KMS-11 (cell line): ENCODE results near the gene GIMD1.

Experiments used
- H2AFZ ChIP-seq: fragments of 200-600 bp; sonication (generic); 2 replicates; pipeline ENCODE4 v1.6.1; 2016; ENCODE audit warnings: antibody characterized with exemption, mixed run types, low read depth
- H3K27ac ChIP-seq: fragments of 200-600 bp; sonication (generic); 2 replicates; pipeline ENCODE4 v1.6.1; 2016; ENCODE audit warnings: mild to moderate bottlenecking, mixed run types
- H3K27me3 ChIP-seq: fragments of 200-600 bp; sonication (generic); 2 replicates; pipeline ENCODE4 v1.6.1; 2017; ENCODE audit warnings: mild to moderate bottlenecking, low read depth, mixed run types, moderate library complexity; ENCODE audit not compliant: insufficient read depth
- H3K36me3 ChIP-seq: fragments of 200-600 bp; sonication (generic); 2 replicates; pipeline ENCODE4 v1.6.1; 2017; ENCODE audit warnings: mild to moderate bottlenecking, mixed run types; ENCODE audit not compliant: insufficient read depth
- H3K4me1 ChIP-seq: fragments of 200-600 bp; sonication (generic); 2 replicates; pipeline ENCODE4 v1.6.1; 2016; ENCODE audit warnings: mild to moderate bottlenecking, low read depth, mixed run types; ENCODE audit not compliant: poor library complexity, severe bottlenecking
- H3K4me2 ChIP-seq: fragments of 200-600 bp; sonication (generic); 2 replicates; pipeline ENCODE4 v1.7.0; 2016; ENCODE audit warnings: mild to moderate bottlenecking, mixed run types
- H3K4me3 ChIP-seq: fragments of 200-600 bp; sonication (generic); IDR thresholded peaks from 2 replicates; pipeline ENCODE4 v1.6.1; 2017; ENCODE audit warnings: low read depth, low read length, mixed read lengths; ENCODE audit not compliant: insufficient read depth
- H3K79me2 ChIP-seq: fragments of 200-600 bp; sonication (generic); 2 replicates; pipeline ENCODE4 v1.6.1; 2016; ENCODE audit warnings: low read depth, mixed run types; ENCODE audit not compliant: insufficient read depth
- H3K9ac ChIP-seq: fragments of 200-600 bp; sonication (generic); 2 replicates; pipeline ENCODE4 v1.6.1; 2016; ENCODE audit warnings: mild to moderate bottlenecking, mixed run types
- H4K20me1 ChIP-seq: fragments of 200-600 bp; sonication (generic); 2 replicates; pipeline ENCODE4 v1.6.1; 2016; ENCODE audit warnings: mild to moderate bottlenecking, mixed run types; ENCODE audit not compliant: insufficient read depth
- TF ChIP-seq, protein P1 (sequence below): fragments of 200-600 bp; sonication (generic); conservative IDR thresholded peaks from 2 replicates; pipeline ENCODE4 v1.6.1; 2017; ENCODE audit warnings: low read depth, mild to moderate bottlenecking, antibody characterized with exemption, low read length, moderate library complexity, mixed read lengths

GIMD1 gene

DNA sequence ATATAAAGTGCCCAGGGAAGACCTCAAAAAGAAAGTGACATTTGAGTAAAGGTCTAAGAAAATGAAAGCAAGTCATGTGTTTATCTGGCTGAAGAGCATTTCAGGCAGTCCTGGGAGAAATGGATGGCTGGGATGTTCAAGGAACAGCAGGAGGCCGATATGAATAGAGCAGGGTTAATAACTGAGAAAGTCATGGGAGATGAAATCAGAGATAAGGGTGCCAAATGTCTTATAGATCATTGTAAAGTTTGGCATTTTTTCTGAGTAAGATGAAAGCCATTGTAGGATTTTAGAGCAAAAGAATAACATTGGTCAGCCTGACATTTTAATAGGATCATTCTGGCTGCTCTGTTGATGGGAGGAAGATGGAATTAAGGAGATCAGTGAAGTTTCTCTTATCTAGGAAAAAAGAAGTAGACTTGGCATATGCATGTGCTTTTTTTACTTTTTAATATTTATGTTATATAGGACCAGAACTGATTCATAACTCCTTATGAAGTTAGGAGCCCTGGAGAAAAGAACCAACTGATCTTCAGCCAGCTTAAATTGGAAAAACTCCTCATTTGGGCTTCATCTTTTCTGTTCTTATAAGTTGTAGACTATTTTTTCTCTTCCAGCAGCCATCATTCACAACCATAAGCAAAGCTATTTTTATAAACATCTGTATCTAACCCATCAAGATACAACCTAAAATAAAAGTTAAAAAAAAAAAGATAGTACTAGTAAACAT lies 33.7 kb downstream of the GIMD1 start:
- H3K4me1 ChIP-seq: no peaks in the 10 kb centered on the region
- H2AFZ ChIP-seq: no peak overlapping the region
- H3K79me2 ChIP-seq: peaks cover 6% of the 10 kb centered on the region; the same call in 1 of the 2 replicates
- H3K27ac ChIP-seq: no peak overlapping the region
- no peak overlapping the region for H3K9ac ChIP-seq
- no peaks in the 10 kb centered on the region for H4K20me1 ChIP-seq
- no peaks in the 10 kb centered on the region for H3K27me3 ChIP-seq
- H3K4me3 ChIP-seq: no peak overlapping the region
- peaks cover 23% of the 10 kb centered on the region for H3K36me3 ChIP-seq
- TF ChIP-seq, protein P1, sequence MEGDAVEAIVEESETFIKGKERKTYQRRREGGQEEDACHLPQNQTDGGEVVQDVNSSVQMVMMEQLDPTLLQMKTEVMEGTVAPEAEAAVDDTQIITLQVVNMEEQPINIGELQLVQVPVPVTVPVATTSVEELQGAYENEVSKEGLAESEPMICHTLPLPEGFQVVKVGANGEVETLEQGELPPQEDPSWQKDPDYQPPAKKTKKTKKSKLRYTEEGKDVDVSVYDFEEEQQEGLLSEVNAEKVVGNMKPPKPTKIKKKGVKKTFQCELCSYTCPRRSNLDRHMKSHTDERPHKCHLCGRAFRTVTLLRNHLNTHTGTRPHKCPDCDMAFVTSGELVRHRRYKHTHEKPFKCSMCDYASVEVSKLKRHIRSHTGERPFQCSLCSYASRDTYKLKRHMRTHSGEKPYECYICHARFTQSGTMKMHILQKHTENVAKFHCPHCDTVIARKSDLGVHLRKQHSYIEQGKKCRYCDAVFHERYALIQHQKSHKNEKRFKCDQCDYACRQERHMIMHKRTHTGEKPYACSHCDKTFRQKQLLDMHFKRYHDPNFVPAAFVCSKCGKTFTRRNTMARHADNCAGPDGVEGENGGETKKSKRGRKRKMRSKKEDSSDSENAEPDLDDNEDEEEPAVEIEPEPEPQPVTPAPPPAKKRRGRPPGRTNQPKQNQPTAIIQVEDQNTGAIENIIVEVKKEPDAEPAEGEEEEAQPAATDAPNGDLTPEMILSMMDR: no peak
- H3K4me2 ChIP-seq: no peak overlapping the region

DNA sequence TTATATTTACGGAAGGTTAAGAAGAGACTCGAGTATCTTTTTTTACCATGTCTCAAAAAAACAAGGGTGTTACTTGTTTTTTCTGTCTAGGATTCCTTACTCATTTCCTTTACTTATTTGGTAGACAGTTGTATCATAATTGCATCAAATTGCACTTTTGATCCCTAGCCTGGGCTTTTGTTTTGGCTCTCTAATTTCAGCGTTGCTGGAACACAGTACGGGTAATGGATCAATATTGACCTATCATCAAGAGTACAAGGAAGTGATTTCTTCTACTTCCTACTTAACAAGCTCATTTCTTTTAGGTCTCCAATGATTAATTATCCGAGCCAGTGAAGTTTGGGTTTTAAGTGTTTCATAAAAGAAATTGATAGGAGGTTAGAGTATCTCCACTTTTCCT lies 35.4 kb downstream of the GIMD1 start:
- H2AFZ ChIP-seq: no peak overlapping the region
- no peak overlapping the region for H3K9ac ChIP-seq
- H3K79me2 ChIP-seq: peaks cover 4% of the 10 kb centered on the region; the same call in 1 of the 2 replicates
- H3K27ac ChIP-seq: no peak overlapping the region
- H3K4me2 ChIP-seq: no peak overlapping the region
- H3K4me3 ChIP-seq: no peak overlapping the region
- H3K4me1 ChIP-seq: no peaks in the 10 kb centered on the region
- no peaks in the 10 kb centered on the region for H3K27me3 ChIP-seq
- no peaks in the 10 kb centered on the region for H4K20me1 ChIP-seq
- peaks cover 24% of the 10 kb centered on the region; the same call in 1 of the 2 replicates for H3K36me3 ChIP-seq
- TF ChIP-seq, protein P1: no peak

DNA sequence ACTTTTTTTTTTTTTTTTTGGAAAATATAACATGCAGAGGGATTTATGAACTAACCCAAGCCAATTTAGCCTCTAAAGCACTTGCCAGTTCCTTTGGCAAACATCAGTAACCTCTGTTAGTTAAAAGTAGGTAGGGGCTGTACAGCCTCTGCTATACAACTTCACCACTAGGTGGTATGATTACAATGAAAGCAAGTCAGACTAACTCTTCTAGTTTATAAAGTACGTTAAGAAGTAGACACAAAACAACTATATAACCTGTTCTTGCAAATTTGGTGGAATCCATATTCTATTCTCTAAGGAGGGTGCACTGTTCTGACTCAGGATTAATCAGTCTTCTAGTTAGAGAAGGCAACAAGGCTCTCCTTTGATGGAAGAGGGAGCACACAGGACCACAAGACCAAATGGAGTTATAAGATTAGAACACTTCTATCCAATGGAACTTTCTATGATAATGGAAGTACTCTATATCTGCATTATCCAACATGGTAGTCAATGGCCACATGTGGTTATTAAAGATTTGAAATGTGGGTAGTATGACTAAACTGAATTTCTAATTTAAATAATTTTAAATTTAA lies 39.4 kb downstream of the GIMD1 start:
- H3K36me3 ChIP-seq: peaks cover 14% of the 10 kb centered on the region; the same call in 1 of the 2 replicates
- H3K4me3 ChIP-seq: no peak overlapping the region
- H3K4me1 ChIP-seq: peaks cover 7% of the 10 kb centered on the region
- no peaks in the 10 kb centered on the region for H4K20me1 ChIP-seq
- no peaks in the 10 kb centered on the region for H3K27me3 ChIP-seq
- H2AFZ ChIP-seq: no peak overlapping the region
- no peak overlapping the region for H3K27ac ChIP-seq
- H3K79me2 ChIP-seq: peaks cover 12% of the 10 kb centered on the region; the same call in 1 of the 2 replicates
- no peak overlapping the region for H3K9ac ChIP-seq
- H3K4me2 ChIP-seq: no peak overlapping the region
- TF ChIP-seq, protein P1: peak; percentile 83

DNA sequence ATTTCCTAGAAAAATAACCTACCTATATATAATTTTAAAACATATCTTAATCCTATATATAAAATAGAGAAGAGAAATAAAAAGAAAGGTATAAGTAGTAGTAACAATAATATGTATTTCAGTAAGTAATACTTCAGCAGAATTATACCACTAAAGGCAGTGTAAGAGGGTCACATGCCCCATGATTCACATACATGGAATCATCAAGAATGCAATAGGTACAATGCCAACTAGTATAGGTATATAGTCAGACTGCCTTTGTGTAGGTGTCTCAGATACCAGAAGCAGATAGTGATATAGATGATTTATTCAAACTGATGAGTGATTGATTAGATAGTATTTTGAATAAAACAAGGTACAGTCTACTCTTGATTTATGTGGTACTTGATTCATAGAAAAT lies 42.8 kb downstream of the GIMD1 start:
- TF ChIP-seq, protein P1: no peak
- H4K20me1 ChIP-seq: no peaks in the 10 kb centered on the region
- H2AFZ ChIP-seq: no peak overlapping the region
- H3K27me3 ChIP-seq: no peaks in the 10 kb centered on the region
- peaks cover 9% of the 10 kb centered on the region; the same call in 1 of the 2 replicates for H3K36me3 ChIP-seq
- H3K27ac ChIP-seq: no peak overlapping the region
- H3K79me2 ChIP-seq: peaks cover 27% of the 10 kb centered on the region
- H3K4me1 ChIP-seq: peaks cover 9% of the 10 kb centered on the region
- H3K4me3 ChIP-seq: no peak overlapping the region
- H3K9ac ChIP-seq: no peak overlapping the region
- H3K4me2 ChIP-seq: no peak overlapping the region
